Measurements from ENCODE around the gene CWC15. TPM values are rescaled to one million over a fixed set of nuclear protein-coding genes. Genes with fewer than 3 reads are reported as not detected.

The CWC15 gene
- total and polyA plus RNA-seq, 9 of the 15 experiments (the other 6 are each of a cell fraction or from before 2014, with no cell fraction given): 47.3 to 168 (median 89.2) TPM

GRCh38 chr11:94946812-94947211, 26.5 kb downstream of the CWC15 start:
- FAIRE-seq (no peak), ATAC-seq (no peak), DNase-seq (ENCODE audit: extremely low read depth in 1 of 4, low spot score in 3 of 4) (no peak)
- in situ Hi-C loops (cut with MboI): no loop called here
- H3K36me3 ChIP-seq (ENCODE audit: control insufficient read depth, insufficient read depth, low read length): no peaks in the 10 kb centered on the region
- no peak overlapping the region for H3K4me2 ChIP-seq (ENCODE audit: insufficient read depth, low read length)
- no TSS peak for BruUV-seq (replicated peaks)
- H3K27ac ChIP-seq (ENCODE audit: extremely low read depth, low read depth, low read length): no peak overlapping the region
- no peaks in the 10 kb centered on the region for H3K9me1 ChIP-seq (ENCODE audit: control insufficient read depth, insufficient read depth, low read length)
- H3K27me3 ChIP-seq (ENCODE audit: control insufficient read depth in 2 of 2, insufficient read depth in 2 of 2, low read length in 2 of 2): peaks cover 0 to 6% of the 10 kb centered on the region in 2 experiments; a peak in 2 of 5 replicates
- ChIA-PET CTCF (ENCODE audit: low intra/inter-chr PET ratio) (no interaction called here), POLR2A (no interaction called here)
- no peaks in the 10 kb centered on the region; a peak in 1 of 5 replicates for H3K4me1 ChIP-seq (replicated peaks in 1 of 2; ENCODE audit: control insufficient read depth in 2 of 2, insufficient read depth in 2 of 2, low read length in 2 of 2)
- intact Hi-C loops (cut with micrococcal nuclease): no loop called here
- H3K4me3 ChIP-seq: no peak overlapping the region
- H2AFZ ChIP-seq (ENCODE audit: low read depth, low read length): no peak overlapping the region
- H3K9ac ChIP-seq (ENCODE audit: insufficient read depth in 1 of 2, low read depth in 2 of 2, low read length in 2 of 2): no peak overlapping the region
- H3K79me2 ChIP-seq (ENCODE audit: control insufficient read depth, insufficient read depth, low read length): no peaks in the 10 kb centered on the region
- H4K20me1 ChIP-seq (replicated peaks; ENCODE audit: control insufficient read depth, insufficient read depth, low read length): no peaks in the 10 kb centered on the region
- 29% methylated on average over 4 of the region's 4 CpGs for WGBS (ENCODE audit: insufficient coverage, low coverage, missing lambda C conversion rate)
- no peaks in the 10 kb centered on the region for H3K9me3 ChIP-seq (replicated peaks; ENCODE audit: control insufficient read depth, insufficient read depth, low read depth, low read length)
- TF ChIP-seq, protein P1, sequence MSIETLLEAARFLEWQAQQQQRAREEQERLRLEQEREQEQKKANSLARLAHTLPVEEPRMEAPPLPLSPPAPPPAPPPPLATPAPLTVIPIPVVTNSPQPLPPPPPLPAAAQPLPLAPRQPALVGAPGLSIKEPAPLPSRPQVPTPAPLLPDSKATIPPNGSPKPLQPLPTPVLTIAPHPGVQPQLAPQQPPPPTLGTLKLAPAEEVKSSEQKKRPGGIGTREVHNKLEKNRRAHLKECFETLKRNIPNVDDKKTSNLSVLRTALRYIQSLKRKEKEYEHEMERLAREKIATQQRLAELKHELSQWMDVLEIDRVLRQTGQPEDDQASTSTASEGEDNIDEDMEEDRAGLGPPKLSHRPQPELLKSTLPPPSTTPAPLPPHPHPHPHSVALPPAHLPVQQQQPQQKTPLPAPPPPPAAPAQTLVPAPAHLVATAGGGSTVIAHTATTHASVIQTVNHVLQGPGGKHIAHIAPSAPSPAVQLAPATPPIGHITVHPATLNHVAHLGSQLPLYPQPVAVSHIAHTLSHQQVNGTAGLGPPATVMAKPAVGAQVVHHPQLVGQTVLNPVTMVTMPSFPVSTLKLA (conservative IDR thresholded peaks at IDR 0.05): no peak
- TF ChIP-seq, protein P2, sequence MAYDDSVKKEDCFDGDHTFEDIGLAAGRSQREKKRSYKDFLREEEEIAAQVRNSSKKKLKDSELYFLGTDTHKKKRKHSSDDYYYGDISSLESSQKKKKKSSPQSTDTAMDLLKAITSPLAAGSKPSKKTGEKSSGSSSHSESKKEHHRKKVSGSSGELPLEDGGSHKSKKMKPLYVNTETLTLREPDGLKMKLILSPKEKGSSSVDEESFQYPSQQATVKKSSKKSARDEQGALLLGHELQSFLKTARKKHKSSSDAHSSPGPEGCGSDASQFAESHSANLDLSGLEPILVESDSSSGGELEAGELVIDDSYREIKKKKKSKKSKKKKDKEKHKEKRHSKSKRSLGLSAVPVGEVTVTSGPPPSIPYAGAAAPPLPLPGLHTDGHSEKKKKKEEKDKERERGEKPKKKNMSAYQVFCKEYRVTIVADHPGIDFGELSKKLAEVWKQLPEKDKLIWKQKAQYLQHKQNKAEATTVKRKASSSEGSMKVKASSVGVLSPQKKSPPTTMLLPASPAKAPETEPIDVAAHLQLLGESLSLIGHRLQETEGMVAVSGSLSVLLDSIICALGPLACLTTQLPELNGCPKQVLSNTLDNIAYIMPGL (CRISPR knock-in tag; IDR thresholded peaks at IDR 0.05): no peak
- TF ChIP-seq GATAD2A (IDR thresholded peaks at IDR 0.05) (no peak), KDM5B (IDR thresholded peaks at IDR 0.05; ENCODE audit: insufficient replicate concordance, low read depth, low read length) (no peak), CTCFL (IDR thresholded peaks at IDR 0.05; ENCODE audit: borderline replicate concordance, insufficient read depth, low read depth, low read length, poor library complexity, severe bottlenecking) (no peak), SIRT6 (IDR thresholded peaks at IDR 0.05; ENCODE audit: low read depth, low read length) (no peak), PHF20 (IDR thresholded peaks at IDR 0.05; ENCODE audit: partially characterized antibody) (no peak), SIN3B (IDR thresholded peaks at IDR 0.05; ENCODE audit: low read depth) (no peak), ZNF146 (CRISPR knock-in tag; IDR thresholded peaks at IDR 0.05; ENCODE audit: unreplicated experiment) (no peak), ZBTB7A (IDR thresholded peaks at IDR 0.05; ENCODE audit: borderline replicate concordance, control insufficient read depth, low read depth, low read length) (no peak), PRPF4 (IDR thresholded peaks at IDR 0.05; ENCODE audit: insufficient read depth, low read depth, low read length, poor library complexity, severe bottlenecking) (no peak)
- TF ChIP-seq, protein P3, sequence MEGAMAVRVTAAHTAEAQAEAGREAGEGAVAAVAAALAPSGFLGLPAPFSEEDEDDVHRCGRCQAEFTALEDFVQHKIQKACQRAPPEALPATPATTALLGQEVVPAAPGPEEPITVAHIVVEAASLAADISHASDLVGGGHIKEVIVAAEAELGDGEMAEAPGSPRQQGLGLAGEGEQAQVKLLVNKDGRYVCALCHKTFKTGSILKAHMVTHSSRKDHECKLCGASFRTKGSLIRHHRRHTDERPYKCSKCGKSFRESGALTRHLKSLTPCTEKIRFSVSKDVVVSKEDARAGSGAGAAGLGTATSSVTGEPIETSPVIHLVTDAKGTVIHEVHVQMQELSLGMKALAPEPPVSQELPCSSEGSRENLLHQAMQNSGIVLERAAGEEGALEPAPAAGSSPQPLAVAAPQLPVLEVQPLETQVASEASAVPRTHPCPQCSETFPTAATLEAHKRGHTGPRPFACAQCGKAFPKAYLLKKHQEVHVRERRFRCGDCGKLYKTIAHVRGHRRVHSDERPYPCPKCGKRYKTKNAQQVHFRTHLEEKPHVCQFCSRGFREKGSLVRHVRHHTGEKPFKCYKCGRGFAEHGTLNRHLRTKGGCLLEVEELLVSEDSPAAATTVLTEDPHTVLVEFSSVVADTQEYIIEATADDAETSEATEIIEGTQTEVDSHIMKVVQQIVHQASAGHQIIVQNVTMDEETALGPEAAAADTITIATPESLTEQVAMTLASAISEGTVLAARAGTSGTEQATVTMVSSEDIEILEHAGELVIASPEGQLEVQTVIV (CRISPR knock-in tag; IDR thresholded peaks at IDR 0.05; ENCODE audit: borderline replicate concordance): no peak
- TF ChIP-seq, protein P4, sequence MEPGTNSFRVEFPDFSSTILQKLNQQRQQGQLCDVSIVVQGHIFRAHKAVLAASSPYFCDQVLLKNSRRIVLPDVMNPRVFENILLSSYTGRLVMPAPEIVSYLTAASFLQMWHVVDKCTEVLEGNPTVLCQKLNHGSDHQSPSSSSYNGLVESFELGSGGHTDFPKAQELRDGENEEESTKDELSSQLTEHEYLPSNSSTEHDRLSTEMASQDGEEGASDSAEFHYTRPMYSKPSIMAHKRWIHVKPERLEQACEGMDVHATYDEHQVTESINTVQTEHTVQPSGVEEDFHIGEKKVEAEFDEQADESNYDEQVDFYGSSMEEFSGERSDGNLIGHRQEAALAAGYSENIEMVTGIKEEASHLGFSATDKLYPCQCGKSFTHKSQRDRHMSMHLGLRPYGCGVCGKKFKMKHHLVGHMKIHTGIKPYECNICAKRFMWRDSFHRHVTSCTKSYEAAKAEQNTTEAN (CRISPR knock-in tag; IDR thresholded peaks at IDR 0.05): no peak
